WTC11 (cell line): ENCODE data around the gene ANAPC16. TPM values are rescaled to one million over a fixed set of nuclear protein-coding genes. Genes with fewer than 3 reads are reported as not detected.

Source experiments
- ATAC-seq: fragments of 200-7000 bp; cut with Tn5 transposase; 2 replicates; pipeline ENCODE4 v1.10.0; 2021; ENCODE audit warnings: mild to moderate bottlenecking, moderate library complexity
- CTCF ChIA-PET: fragments of 300-600 bp; sonication (Branson Sonifier 250); formaldehyde crosslinking; loops from one replicate; lab custom pipeline; 2021; ENCODE audit warnings: antibody characterized with exemption; lab: Charles Lee
- POLR2A ChIA-PET: fragments of 350-600 bp; sonication (Branson Sonifier 250); formaldehyde crosslinking; loops from one replicate; lab custom pipeline; 2021; ENCODE audit warnings: antibody characterized with exemption; lab: Charles Lee
- DNase-seq: peaks from one replicate; pipeline ENCODE4 v3.0.0; 2021; ENCODE audit warnings: low spot score
- H3K27ac Mint-ChIP-seq: 2 replicates; pipeline ENCODE4 v1.8.0; 2021; ENCODE audit warnings: mixed read lengths
- H3K27me3 Mint-ChIP-seq: 2 replicates; pipeline ENCODE4 v1.8.0; 2021; ENCODE audit warnings: low read depth, mild to moderate bottlenecking, moderate library complexity, mixed read lengths
- H3K36me3 Mint-ChIP-seq: 2 replicates; pipeline ENCODE4 v1.8.0; 2021; ENCODE audit warnings: mixed read lengths
- H3K4me1 Mint-ChIP-seq: 2 replicates; pipeline ENCODE4 v1.8.0; 2022; ENCODE audit warnings: mixed read lengths
- H3K4me3 Mint-ChIP-seq: 2 replicates; pipeline ENCODE4 v1.8.0; 2021; ENCODE audit warnings: mild to moderate bottlenecking, moderate library complexity, mixed read lengths
- H3K9me3 Mint-ChIP-seq: 2 replicates; pipeline ENCODE4 v1.8.0; 2021; ENCODE audit warnings: mixed read lengths
- ATF1 ChIP-seq: sonication (generic); formaldehyde crosslinking; IDR thresholded peaks from 2 replicates; pipeline ENCODE4 v1.8.1; 2023; ENCODE audit warnings: mild to moderate bottlenecking, moderate library complexity, missing genetic modification reagents
- EMX1 ChIP-seq: fragments of 250-450 bp; sonication (Bioruptor Pico); IDR thresholded peaks from 2 replicates; pipeline ENCODE4 v1.8.0; 2021; ENCODE audit warnings: mild to moderate bottlenecking
- FOXP4 ChIP-seq: sonication (generic); formaldehyde crosslinking; IDR thresholded peaks from 2 replicates; pipeline ENCODE4 v1.8.0; 2022; ENCODE audit warnings: mild to moderate bottlenecking, missing genetic modification reagents
- JAZF1 ChIP-seq: fragments of 250-450 bp; sonication (Bioruptor Pico); IDR thresholded peaks from 2 replicates; pipeline ENCODE4 v1.9.0; 2021; ENCODE audit warnings: moderate library complexity, mild to moderate bottlenecking, inconsistent platforms
- KAT7 ChIP-seq: sonication (generic); formaldehyde crosslinking; IDR thresholded peaks from 2 replicates; pipeline ENCODE4 v1.8.1; 2023; ENCODE audit warnings: missing genetic modification reagents, mild to moderate bottlenecking, borderline replicate concordance
- MXD4 ChIP-seq: fragments of 250-450 bp; sonication (Bioruptor Pico); IDR thresholded peaks from 2 replicates; pipeline ENCODE4 v1.8.0; 2021; ENCODE audit warnings: mild to moderate bottlenecking, moderate library complexity, borderline replicate concordance
- MYBL2 ChIP-seq: sonication (generic); formaldehyde crosslinking; IDR thresholded peaks from 2 replicates; pipeline ENCODE4 v1.8.1; 2023; ENCODE audit warnings: mild to moderate bottlenecking, moderate library complexity, missing genetic modification reagents
- NFATC4 ChIP-seq: fragments of 250-450 bp; sonication (Bioruptor Pico); IDR thresholded peaks from 2 replicates; pipeline ENCODE4 v1.9.0; 2021; ENCODE audit warnings: mild to moderate bottlenecking
- RELA ChIP-seq: sonication (generic); formaldehyde crosslinking; IDR thresholded peaks from 2 replicates; pipeline ENCODE4 v1.8.1; 2022; ENCODE audit warnings: missing genetic modification reagents, mild to moderate bottlenecking, borderline replicate concordance
- SOX15 ChIP-seq: fragments of 250-450 bp; sonication (Bioruptor Pico); IDR thresholded peaks from 2 replicates; pipeline ENCODE4 v1.9.0; 2021; ENCODE audit warnings: mild to moderate bottlenecking
- ZBTB21 ChIP-seq: sonication (generic); formaldehyde crosslinking; IDR thresholded peaks from 2 replicates; pipeline ENCODE4 v1.8.1; 2023; ENCODE audit warnings: mild to moderate bottlenecking, missing genetic modification reagents, borderline replicate concordance
- ZNF219 ChIP-seq: sonication (generic); formaldehyde crosslinking; IDR thresholded peaks from 2 replicates; pipeline ENCODE4 v1.8.0; 2023; ENCODE audit warnings: missing genetic modification reagents, mild to moderate bottlenecking, borderline replicate concordance
- total RNA-seq: library from RNA; stranded (reverse); gene quantifications from 3 replicates; pipeline ENCODE4 v1.2.3, GENCODE V29; 2021
- TF ChIP-seq, protein P1 (sequence below): fragments of 250-450 bp; sonication (Bioruptor Pico); IDR thresholded peaks from 2 replicates; pipeline ENCODE4 v1.9.0; 2021; ENCODE audit warnings: mild to moderate bottlenecking
- TF ChIP-seq, protein P2 (sequence below): sonication (generic); formaldehyde crosslinking; IDR thresholded peaks from 2 replicates; pipeline ENCODE4 v1.8.1; 2022; ENCODE audit warnings: missing genetic modification reagents, borderline replicate concordance
- TF ChIP-seq, protein P3 (sequence below): fragments of 250-450 bp; sonication (Bioruptor Pico); IDR thresholded peaks from 2 replicates; pipeline ENCODE4 v2.1.2; 2022; ENCODE audit warnings: mild to moderate bottlenecking, moderate library complexity
- TF ChIP-seq, protein P4 (sequence below): sonication (generic); formaldehyde crosslinking; IDR thresholded peaks from 2 replicates; pipeline ENCODE4 v1.8.1; 2023; ENCODE audit warnings: mild to moderate bottlenecking, missing genetic modification reagents

Gene ANAPC16
- total RNA-seq, 1 experiment from 2014 or later: 52.3 TPM

DNA sequence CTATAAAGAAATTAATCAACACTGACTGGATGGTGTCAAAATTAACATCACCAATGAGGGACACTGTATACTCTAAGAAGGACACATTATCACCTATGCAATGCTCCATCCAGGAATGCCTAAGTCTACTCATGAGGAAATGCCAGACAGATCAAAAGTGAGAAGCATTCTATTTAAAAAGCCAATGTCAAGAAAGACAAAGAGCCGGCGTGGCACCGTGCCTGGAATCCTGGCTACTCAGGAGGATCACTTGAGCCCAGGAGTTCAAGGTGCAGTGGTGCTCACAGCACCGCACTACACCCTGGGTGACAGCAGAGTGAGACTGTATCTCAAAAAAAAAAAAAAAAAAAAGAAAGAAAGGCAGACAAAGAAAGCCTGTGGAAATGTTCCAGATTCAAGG is 45.5 kb upstream of the ANAPC16 start:
- H3K27ac Mint-ChIP-seq: no peak overlapping the region
- peaks cover 3% of the 10 kb centered on the region; the same call in 1 of the 2 replicates for H3K36me3 Mint-ChIP-seq
- H3K4me1 Mint-ChIP-seq: peaks cover 4% of the 10 kb centered on the region; the same call in 1 of the 2 replicates
- H3K9me3 Mint-ChIP-seq: no peaks in the 10 kb centered on the region
- H3K4me3 Mint-ChIP-seq: no peak overlapping the region
- no peak for TF ChIP-seq ZNF219 (CRISPR knock-in tag)
- no peak for TF ChIP-seq KAT7
- TF ChIP-seq, protein P1, sequence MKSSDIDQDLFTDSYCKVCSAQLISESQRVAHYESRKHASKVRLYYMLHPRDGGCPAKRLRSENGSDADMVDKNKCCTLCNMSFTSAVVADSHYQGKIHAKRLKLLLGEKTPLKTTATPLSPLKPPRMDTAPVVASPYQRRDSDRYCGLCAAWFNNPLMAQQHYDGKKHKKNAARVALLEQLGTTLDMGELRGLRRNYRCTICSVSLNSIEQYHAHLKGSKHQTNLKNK (CRISPR knock-in tag): no peak
- TF ChIP-seq ATF1 (CRISPR knock-in tag): no peak
- no peak for TF ChIP-seq MXD4 (CRISPR knock-in tag)
- TF ChIP-seq RELA (CRISPR knock-in tag): no peak
- TF ChIP-seq SOX15 (CRISPR knock-in tag): no peak
- no peak for TF ChIP-seq NFATC4 (CRISPR knock-in tag)
- TF ChIP-seq, protein P2, sequence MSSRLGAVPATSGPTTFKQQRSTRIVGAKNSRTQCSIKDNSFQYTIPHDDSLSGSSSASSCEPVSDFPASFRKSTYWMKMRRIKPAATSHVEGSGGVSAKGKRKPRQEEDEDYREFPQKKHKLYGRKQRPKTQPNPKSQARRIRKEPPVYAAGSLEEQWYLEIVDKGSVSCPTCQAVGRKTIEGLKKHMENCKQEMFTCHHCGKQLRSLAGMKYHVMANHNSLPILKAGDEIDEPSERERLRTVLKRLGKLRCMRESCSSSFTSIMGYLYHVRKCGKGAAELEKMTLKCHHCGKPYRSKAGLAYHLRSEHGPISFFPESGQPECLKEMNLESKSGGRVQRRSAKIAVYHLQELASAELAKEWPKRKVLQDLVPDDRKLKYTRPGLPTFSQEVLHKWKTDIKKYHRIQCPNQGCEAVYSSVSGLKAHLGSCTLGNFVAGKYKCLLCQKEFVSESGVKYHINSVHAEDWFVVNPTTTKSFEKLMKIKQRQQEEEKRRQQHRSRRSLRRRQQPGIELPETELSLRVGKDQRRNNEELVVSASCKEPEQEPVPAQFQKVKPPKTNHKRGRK (CRISPR knock-in tag): no peak
- no peak for TF ChIP-seq EMX1
- H3K27me3 Mint-ChIP-seq: no peaks in the 10 kb centered on the region
- no peak for ATAC-seq
- no peak for DNase-seq
- POLR2A ChIA-PET: no interaction called here
- CTCF ChIA-PET: no interaction called here

GRCh38 chr10:72170733-72171132 is 45.1 kb upstream of the ANAPC16 start:
- TF ChIP-seq FOXP4 (CRISPR knock-in tag) (no peak), JAZF1 (CRISPR knock-in tag) (no peak), KAT7 (no peak), EMX1 (no peak), MYBL2 (CRISPR knock-in tag) (no peak), ZBTB21 (no peak)
- TF ChIP-seq, protein P3, sequence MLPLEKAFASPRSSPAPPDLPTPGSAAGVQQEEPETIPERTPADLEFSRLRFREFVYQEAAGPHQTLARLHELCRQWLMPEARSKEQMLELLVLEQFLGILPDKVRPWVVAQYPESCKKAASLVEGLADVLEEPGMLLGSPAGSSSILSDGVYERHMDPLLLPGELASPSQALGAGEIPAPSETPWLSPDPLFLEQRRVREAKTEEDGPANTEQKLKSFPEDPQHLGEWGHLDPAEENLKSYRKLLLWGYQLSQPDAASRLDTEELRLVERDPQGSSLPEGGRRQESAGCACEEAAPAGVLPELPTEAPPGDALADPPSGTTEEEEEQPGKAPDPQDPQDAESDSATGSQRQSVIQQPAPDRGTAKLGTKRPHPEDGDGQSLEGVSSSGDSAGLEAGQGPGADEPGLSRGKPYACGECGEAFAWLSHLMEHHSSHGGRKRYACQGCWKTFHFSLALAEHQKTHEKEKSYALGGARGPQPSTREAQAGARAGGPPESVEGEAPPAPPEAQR (CRISPR knock-in tag): no peak
- TF ChIP-seq, protein P4, sequence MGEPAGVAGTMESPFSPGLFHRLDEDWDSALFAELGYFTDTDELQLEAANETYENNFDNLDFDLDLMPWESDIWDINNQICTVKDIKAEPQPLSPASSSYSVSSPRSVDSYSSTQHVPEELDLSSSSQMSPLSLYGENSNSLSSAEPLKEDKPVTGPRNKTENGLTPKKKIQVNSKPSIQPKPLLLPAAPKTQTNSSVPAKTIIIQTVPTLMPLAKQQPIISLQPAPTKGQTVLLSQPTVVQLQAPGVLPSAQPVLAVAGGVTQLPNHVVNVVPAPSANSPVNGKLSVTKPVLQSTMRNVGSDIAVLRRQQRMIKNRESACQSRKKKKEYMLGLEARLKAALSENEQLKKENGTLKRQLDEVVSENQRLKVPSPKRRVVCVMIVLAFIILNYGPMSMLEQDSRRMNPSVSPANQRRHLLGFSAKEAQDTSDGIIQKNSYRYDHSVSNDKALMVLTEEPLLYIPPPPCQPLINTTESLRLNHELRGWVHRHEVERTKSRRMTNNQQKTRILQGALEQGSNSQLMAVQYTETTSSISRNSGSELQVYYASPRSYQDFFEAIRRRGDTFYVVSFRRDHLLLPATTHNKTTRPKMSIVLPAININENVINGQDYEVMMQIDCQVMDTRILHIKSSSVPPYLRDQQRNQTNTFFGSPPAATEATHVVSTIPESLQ (CRISPR knock-in tag): no peak
- TF ChIP-seq, all 79 proteins: peak for 0
- ChIA-PET POLR2A (no interaction called here), CTCF (interaction anchor here (1.1 kb wide), 1 partner anchor 45 kb away, joined by 3 read pairs; no protein-coding TSS in a partner anchor)
- Mint-ChIP-seq H3K9me3 (no peaks in the 10 kb centered on the region), H3K27me3 (no peaks in the 10 kb centered on the region), H3K27ac (no peak overlapping the region), H3K4me3 (no peak overlapping the region), H3K36me3 (peaks cover 3% of the 10 kb centered on the region; the same call in 1 of the 2 replicates), H3K4me1 (peaks cover 4% of the 10 kb centered on the region; the same call in 1 of the 2 replicates)
- DNase-seq (no peak), ATAC-seq (no peak)
